Osteoblast (primary cell): ENCODE measurements around the gene MKNK1. TPM values are rescaled to one million over a fixed set of nuclear protein-coding genes. Genes with fewer than 3 reads are reported as not detected.

ENCODE experiments used
- DNase-seq: peaks from one replicate; pipeline ENCODE4 v3.0.0; 2011; ENCODE audit warnings: low spot score, mixed read lengths; ENCODE audit not compliant: insufficient read length; ENCODE audit errors: missing footprints
- H2AFZ ChIP-seq: 2 replicates; pipeline ENCODE4 v1.6.0; 2011; ENCODE audit warnings: mild to moderate bottlenecking, low read length
- H3K27ac ChIP-seq: 2 replicates; pipeline ENCODE4 v1.5.1; 2011; ENCODE audit warnings: mild to moderate bottlenecking, low read depth, low read length, moderate library complexity
- H3K27me3 ChIP-seq: 2 replicates; pipeline ENCODE4 v1.6.0; 2012; ENCODE audit warnings: mild to moderate bottlenecking, control low read depth, inconsistent platforms, low read length, moderate library complexity; ENCODE audit not compliant: insufficient read depth
- H3K36me3 ChIP-seq: 2 replicates; pipeline ENCODE4 v1.5.1; 2011; ENCODE audit warnings: mild to moderate bottlenecking, low read length, control low read depth, moderate library complexity; ENCODE audit not compliant: insufficient read depth
- H3K4me1 ChIP-seq: 2 replicates; pipeline ENCODE4 v1.5.1; 2011; ENCODE audit warnings: mild to moderate bottlenecking, low read length, control low read depth, moderate library complexity; ENCODE audit not compliant: insufficient read depth
- H3K4me2 ChIP-seq: 2 replicates; pipeline ENCODE4 v1.6.0; 2011; ENCODE audit warnings: mild to moderate bottlenecking, low read length; ENCODE audit not compliant: insufficient read depth
- H3K4me3 ChIP-seq: fragments of 200-600 bp; sonication (generic); 3 replicates; pipeline ENCODE4 v1.5.1; 2012; ENCODE audit warnings: mild to moderate bottlenecking, low read length, inconsistent platforms; ENCODE audit not compliant: insufficient read depth
- H3K79me2 ChIP-seq: 2 replicates; pipeline ENCODE4 v1.6.0; 2012; ENCODE audit warnings: mild to moderate bottlenecking, low read length, control low read depth, inconsistent platforms; ENCODE audit not compliant: insufficient read depth
- H3K9me3 ChIP-seq: 2 replicates; pipeline ENCODE4 v1.5.1; 2011; ENCODE audit warnings: low read depth, low read length, control low read depth
- H4K20me1 ChIP-seq: 2 replicates; pipeline ENCODE4 v1.6.0; 2012; ENCODE audit warnings: mild to moderate bottlenecking, low read length, control low read depth; ENCODE audit not compliant: insufficient read depth
- CTCF ChIP-seq: IDR thresholded peaks from 2 replicates; pipeline ENCODE4 v1.5.1; 2011; ENCODE audit warnings: mild to moderate bottlenecking, low read depth, low read length, moderate library complexity; ENCODE audit errors: extremely low read depth
- total RNA-seq: library from RNA; depleted of rRNA; stranded (reverse); fragments of >200 nt; gene quantifications from 2 replicates; pipeline ENCODE4 v1.2.3, GENCODE V29; 2012

Gene MKNK1
- total RNA-seq, 1 donor = 31.8 TPM

- Histone ChIP-seq H3K27ac (no peak overlapping the region), H3K4me1 (peaks cover 31% of the 10 kb centered on the region), H3K36me3 (no peaks in the 10 kb centered on the region), H2AFZ (no peak overlapping the region), H4K20me1 (peaks cover 11% of the 10 kb centered on the region), H3K4me3 (no peak overlapping the region), H3K9me3 (no peaks in the 10 kb centered on the region), H3K4me2 (no peak overlapping the region), H3K27me3 (no peaks in the 10 kb centered on the region), H3K79me2 (peaks cover 14% of the 10 kb centered on the region)
- TF ChIP-seq CTCF = no peak
- DNase-seq = no peak
Observed at GRCh38 chr1:46619656-46620258, 15.7 kb upstream of the MKNK1 start.

- Histone ChIP-seq H4K20me1 (peaks cover 17% of the 10 kb centered on the region), H3K27ac (no peak overlapping the region), H3K36me3 (no peaks in the 10 kb centered on the region), H3K79me2 (peaks cover 19% of the 10 kb centered on the region), H3K4me3 (no peak overlapping the region), H3K4me1 (peaks cover 40% of the 10 kb centered on the region), H3K4me2 (no peak overlapping the region), H3K27me3 (no peaks in the 10 kb centered on the region), H2AFZ (no peak overlapping the region), H3K9me3 (no peaks in the 10 kb centered on the region)
- no peak for TF ChIP-seq CTCF
- no peak for DNase-seq
Observed at GRCh38 chr1:46618754-46619415, 14.8 kb upstream of the MKNK1 start.

GRCh38 chr1:46617833-46618232 is 13.8 kb upstream of the MKNK1 start:
- no peak overlapping the region for H3K4me3 ChIP-seq
- no peak for TF ChIP-seq CTCF
- peaks cover 26% of the 10 kb centered on the region for H3K79me2 ChIP-seq
- H3K27ac ChIP-seq = no peak overlapping the region
- H3K27me3 ChIP-seq = no peaks in the 10 kb centered on the region
- H3K4me1 ChIP-seq = peaks cover 42% of the 10 kb centered on the region
- no peaks in the 10 kb centered on the region for H3K9me3 ChIP-seq
- H2AFZ ChIP-seq = no peak overlapping the region
- peaks cover 22% of the 10 kb centered on the region for H4K20me1 ChIP-seq
- no peak for DNase-seq
- no peak overlapping the region for H3K4me2 ChIP-seq
- H3K36me3 ChIP-seq = peaks cover 2% of the 10 kb centered on the region

- H4K20me1 ChIP-seq = peaks cover 24% of the 10 kb centered on the region
- H2AFZ ChIP-seq = peak overlapping the region; percentile 92
- peak; percentile 75 for DNase-seq
- H3K4me2 ChIP-seq = peak overlapping the region; percentile 85
- H3K79me2 ChIP-seq = peaks cover 28% of the 10 kb centered on the region
- peak overlapping the region; percentile 86 for H3K27ac ChIP-seq
- TF ChIP-seq CTCF = no peak
- peaks cover 41% of the 10 kb centered on the region for H3K4me1 ChIP-seq
- H3K9me3 ChIP-seq = no peaks in the 10 kb centered on the region
- peaks cover 6% of the 10 kb centered on the region for H3K36me3 ChIP-seq
- peak overlapping the region; percentile 90 for H3K4me3 ChIP-seq
- no peaks in the 10 kb centered on the region for H3K27me3 ChIP-seq
Observed at GRCh38 chr1:46617108-46617800, 13.2 kb upstream of the MKNK1 start.
